HG03175 (cell line): ENCODE data around the gene C4orf17.
"Not testable (repeated sequence)": the region's sequence is repeated elsewhere in the genome, so short reads cannot be mapped to it uniquely, and the experiment has no call there.

Source experiments
- ATAC-seq: cut with Tn5 transposase; IDR thresholded peaks from one replicate; pipeline ENCODE4 v1.9.1; 2021; ENCODE audit warnings: mild to moderate bottlenecking, moderate library complexity; ENCODE audit not compliant: unreplicated experiment

The C4orf17 gene

GRCh38 chr4:99510721-99511120 is at the start of gene C4orf17:
Gene C4orf17 (plus strand): TSS chr4:99511021. CDS start chr4:99513082, 2,061 bp downstream.
- no peak for ATAC-seq

- no peak for ATAC-seq
Observed at GRCh38 chr4:99461623-99462401, 49.0 kb upstream of the C4orf17 start.

- peak; percentile 92 for ATAC-seq
Observed at GRCh38 chr4:99462875-99463464, 47.9 kb upstream of the C4orf17 start.

- no peak for ATAC-seq
Observed at GRCh38 chr4:99463566-99463965, 47.3 kb upstream of the C4orf17 start.

GRCh38 chr4:99467887-99468286 is 42.9 kb upstream of the C4orf17 start:
- no peak for ATAC-seq

GRCh38 chr4:99468889-99469288 is 41.9 kb upstream of the C4orf17 start:
- ATAC-seq: no peak

GRCh38 chr4:99471349-99471748 is 39.5 kb upstream of the C4orf17 start:
- no peak for ATAC-seq

- no peak for ATAC-seq
Observed at GRCh38 chr4:99471896-99472295, 38.9 kb upstream of the C4orf17 start.

- no peak for ATAC-seq
Observed at GRCh38 chr4:99473131-99473530, 37.7 kb upstream of the C4orf17 start.

GRCh38 chr4:99483636-99484035 is 27.2 kb upstream of the C4orf17 start:
- no peak for ATAC-seq

GRCh38 chr4:99485212-99485611 is 25.6 kb upstream of the C4orf17 start:
- no peak for ATAC-seq

- not testable (repeated sequence) for ATAC-seq
Observed at GRCh38 chr4:99486648-99487047, 24.2 kb upstream of the C4orf17 start.

- no peak for ATAC-seq
Observed at GRCh38 chr4:99490286-99490685, 20.5 kb upstream of the C4orf17 start.

GRCh38 chr4:99504804-99505502 is 5.9 kb upstream of the C4orf17 start:
- no peak for ATAC-seq

- no peak for ATAC-seq
Observed at GRCh38 chr4:99506781-99507180, 4.0 kb upstream of the C4orf17 start.

- ATAC-seq: no peak
Observed at GRCh38 chr4:99507349-99507748, 3.5 kb upstream of the C4orf17 start.

GRCh38 chr4:99507762-99508161 is 3.1 kb upstream of the C4orf17 start:
- ATAC-seq: no peak

GRCh38 chr4:99518601-99519295 is 7.9 kb downstream of the C4orf17 start:
- ATAC-seq: no peak

GRCh38 chr4:99529228-99529627 is 18.4 kb downstream of the C4orf17 start:
- ATAC-seq: no peak

GRCh38 chr4:99529956-99530355 is 19.1 kb downstream of the C4orf17 start:
- ATAC-seq: no peak

GRCh38 chr4:99534699-99535098 is 23.9 kb downstream of the C4orf17 start:
- ATAC-seq: not testable (repeated sequence)
